Measurements from ENCODE around the gene CIT. TPM values are rescaled to one million over a fixed set of nuclear protein-coding genes. Genes with fewer than 3 reads are reported as not detected.

The CIT gene
- total and polyA plus RNA-seq, 9 of the 15 experiments (the other 6 are each of a cell fraction or from before 2014, with no cell fraction given) = 1.1 to 46.7 (median 21.3) TPM

DNA sequence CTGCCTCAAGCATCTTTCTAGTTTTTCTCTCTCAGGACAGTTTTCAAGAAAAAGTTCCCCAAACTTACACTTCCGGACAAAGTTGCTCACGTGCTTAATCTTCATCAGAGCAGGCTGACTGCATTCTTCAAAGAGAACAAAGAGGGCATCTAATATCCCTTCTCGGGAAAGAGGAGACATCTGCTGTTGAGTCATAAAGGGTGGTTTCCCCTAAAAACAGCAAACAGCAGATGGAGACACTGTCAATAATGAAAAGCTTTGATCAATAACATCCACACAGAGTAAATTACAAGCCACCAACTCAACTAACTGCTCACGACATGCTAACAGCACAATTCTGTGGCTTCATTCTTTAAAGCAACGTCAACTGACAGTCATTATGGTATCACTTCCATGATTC, 8.1 kb downstream of the CIT start:
- 75% methylated on average over 5 of the region's 5 CpGs for WGBS (ENCODE audit: insufficient coverage, low coverage, missing lambda C conversion rate)
- Histone ChIP-seq H3K4me3 (no peak overlapping the region), H3K4me1 (replicated peaks in 1 of 2; ENCODE audit: control insufficient read depth in 2 of 2, insufficient read depth in 2 of 2, low read length in 2 of 2) (no peaks in the 10 kb centered on the region), H2AFZ (ENCODE audit: low read depth, low read length) (no peak overlapping the region), H3K9ac (ENCODE audit: insufficient read depth in 1 of 2, low read depth in 2 of 2, low read length in 2 of 2) (no peak overlapping the region), H3K27me3 (ENCODE audit: control insufficient read depth in 2 of 2, insufficient read depth in 2 of 2, low read length in 2 of 2) (no peaks in the 10 kb centered on the region), H3K4me2 (ENCODE audit: insufficient read depth, low read length) (no peak overlapping the region), H3K9me1 (ENCODE audit: control insufficient read depth, insufficient read depth, low read length) (no peaks in the 10 kb centered on the region), H4K20me1 (replicated peaks; ENCODE audit: control insufficient read depth, insufficient read depth, low read length) (no peaks in the 10 kb centered on the region), H3K79me2 (ENCODE audit: control insufficient read depth, insufficient read depth, low read length) (no peaks in the 10 kb centered on the region), H3K9me3 (replicated peaks; ENCODE audit: control insufficient read depth, insufficient read depth, low read depth, low read length) (no peaks in the 10 kb centered on the region), H3K27ac (ENCODE audit: extremely low read depth, low read depth, low read length) (no peak overlapping the region), H3K36me3 (ENCODE audit: control insufficient read depth, insufficient read depth, low read length) (peaks cover 90% of the 10 kb centered on the region)
- no peak for FAIRE-seq
- DNase-seq (ENCODE audit: extremely low read depth in 1 of 4, low spot score in 3 of 4) = no peak
- ATAC-seq = no peak
- in situ Hi-C loops (cut with MboI) = no loop called here
- no TSS peak for BruUV-seq (replicated peaks)
- CTCF ChIA-PET (ENCODE audit: low intra/inter-chr PET ratio) = no interaction called here
- intact Hi-C loops (cut with micrococcal nuclease) = no loop called here
- TF ChIP-seq XRCC3 (IDR thresholded peaks at IDR 0.05) = no peak
- no peak for TF ChIP-seq ZZZ3 (IDR thresholded peaks at IDR 0.05)
- TF ChIP-seq CTBP1 (IDR thresholded peaks at IDR 0.05; ENCODE audit: borderline replicate concordance) = no peak
- no peak for TF ChIP-seq BDP1 (IDR thresholded peaks at IDR 0.05; ENCODE audit: insufficient read depth, insufficient read length)
- TF ChIP-seq NCOA1 (IDR thresholded peaks at IDR 0.05; ENCODE audit: low read depth) = no peak
- no peak for TF ChIP-seq PTTG1 (tag; IDR thresholded peaks at IDR 0.05; ENCODE audit: low read depth)
- POLR2A ChIA-PET = interaction anchor here (0.7 to 1.6 kb wide), 2 partner anchors 12 to 158 kb away, joined by 3 read pairs; no protein-coding TSS in a partner anchor

DNA sequence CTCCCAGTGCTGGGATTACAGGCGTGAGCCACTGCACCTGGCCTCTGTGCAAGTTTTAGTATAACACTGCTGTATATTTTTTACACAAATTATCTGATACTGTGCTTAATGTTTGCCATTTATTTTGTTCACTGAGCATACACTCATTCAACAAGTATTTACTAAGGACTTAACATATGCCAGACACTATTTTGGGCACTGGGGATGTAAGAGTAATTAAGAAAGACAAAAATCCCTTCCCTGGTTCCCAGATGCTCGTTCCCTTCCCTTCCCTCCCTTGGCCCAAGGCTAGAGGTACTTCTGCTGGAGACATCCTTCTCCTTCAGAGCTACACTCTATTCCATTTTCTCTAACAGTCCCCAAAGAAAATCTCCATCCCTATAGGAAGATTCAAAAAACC, 12.5 kb downstream of the CIT start:
- DNase-seq (ENCODE audit: extremely low read depth in 1 of 4, low spot score in 3 of 4) (no peak), FAIRE-seq (no peak), ATAC-seq (no peak)
- no peaks in the 10 kb centered on the region for H4K20me1 ChIP-seq (replicated peaks; ENCODE audit: control insufficient read depth, insufficient read depth, low read length)
- no peak overlapping the region for H3K9ac ChIP-seq (ENCODE audit: insufficient read depth in 1 of 2, low read depth in 2 of 2, low read length in 2 of 2)
- no peaks in the 10 kb centered on the region; the same call in 2 of the 3 replicates for H3K79me2 ChIP-seq (ENCODE audit: control insufficient read depth, insufficient read depth, low read length)
- H3K9me3 ChIP-seq (replicated peaks; ENCODE audit: control insufficient read depth, insufficient read depth, low read depth, low read length) = no peaks in the 10 kb centered on the region
- H3K9me1 ChIP-seq (ENCODE audit: control insufficient read depth, insufficient read depth, low read length) = no peaks in the 10 kb centered on the region
- BruUV-seq (replicated peaks) = no TSS peak
- H3K27me3 ChIP-seq (ENCODE audit: control insufficient read depth in 2 of 2, insufficient read depth in 2 of 2, low read length in 2 of 2) = no peaks in the 10 kb centered on the region
- no peak overlapping the region for H3K27ac ChIP-seq (ENCODE audit: extremely low read depth, low read depth, low read length)
- no peaks in the 10 kb centered on the region for H3K4me1 ChIP-seq (replicated peaks in 1 of 2; ENCODE audit: control insufficient read depth in 2 of 2, insufficient read depth in 2 of 2, low read length in 2 of 2)
- ChIA-PET CTCF (ENCODE audit: low intra/inter-chr PET ratio) (no interaction called here), POLR2A (interaction anchor here (0.6 to 2.7 kb wide), 2 partner anchors 12 to 16 kb away, joined by 3 to 7 read pairs; partner anchors contain the start of gene CIT)
- in situ Hi-C loops (cut with MboI) = no loop called here
- intact Hi-C loops (cut with micrococcal nuclease) = no loop called here
- peaks cover 68% of the 10 kb centered on the region for H3K36me3 ChIP-seq (ENCODE audit: control insufficient read depth, insufficient read depth, low read length)
- 95% methylated on average over 2 of the region's 2 CpGs for WGBS (ENCODE audit: insufficient coverage, low coverage, missing lambda C conversion rate)
- no peak overlapping the region for H3K4me2 ChIP-seq (ENCODE audit: insufficient read depth, low read length)
- no peak overlapping the region for H3K4me3 ChIP-seq
- H2AFZ ChIP-seq (ENCODE audit: low read depth, low read length) = no peak overlapping the region
- TF ChIP-seq ZSCAN29 (IDR thresholded peaks at IDR 0.05) (no peak), RFX5 (IDR thresholded peaks at IDR 0.05; ENCODE audit: low read depth, low read length) (no peak), ZNF224 (CRISPR knock-in tag; IDR thresholded peaks at IDR 0.05) (no peak), HCFC1 (IDR thresholded peaks at IDR 0.05; ENCODE audit: low read depth, low read length) (no peak)
- TF ChIP-seq, protein P1, sequence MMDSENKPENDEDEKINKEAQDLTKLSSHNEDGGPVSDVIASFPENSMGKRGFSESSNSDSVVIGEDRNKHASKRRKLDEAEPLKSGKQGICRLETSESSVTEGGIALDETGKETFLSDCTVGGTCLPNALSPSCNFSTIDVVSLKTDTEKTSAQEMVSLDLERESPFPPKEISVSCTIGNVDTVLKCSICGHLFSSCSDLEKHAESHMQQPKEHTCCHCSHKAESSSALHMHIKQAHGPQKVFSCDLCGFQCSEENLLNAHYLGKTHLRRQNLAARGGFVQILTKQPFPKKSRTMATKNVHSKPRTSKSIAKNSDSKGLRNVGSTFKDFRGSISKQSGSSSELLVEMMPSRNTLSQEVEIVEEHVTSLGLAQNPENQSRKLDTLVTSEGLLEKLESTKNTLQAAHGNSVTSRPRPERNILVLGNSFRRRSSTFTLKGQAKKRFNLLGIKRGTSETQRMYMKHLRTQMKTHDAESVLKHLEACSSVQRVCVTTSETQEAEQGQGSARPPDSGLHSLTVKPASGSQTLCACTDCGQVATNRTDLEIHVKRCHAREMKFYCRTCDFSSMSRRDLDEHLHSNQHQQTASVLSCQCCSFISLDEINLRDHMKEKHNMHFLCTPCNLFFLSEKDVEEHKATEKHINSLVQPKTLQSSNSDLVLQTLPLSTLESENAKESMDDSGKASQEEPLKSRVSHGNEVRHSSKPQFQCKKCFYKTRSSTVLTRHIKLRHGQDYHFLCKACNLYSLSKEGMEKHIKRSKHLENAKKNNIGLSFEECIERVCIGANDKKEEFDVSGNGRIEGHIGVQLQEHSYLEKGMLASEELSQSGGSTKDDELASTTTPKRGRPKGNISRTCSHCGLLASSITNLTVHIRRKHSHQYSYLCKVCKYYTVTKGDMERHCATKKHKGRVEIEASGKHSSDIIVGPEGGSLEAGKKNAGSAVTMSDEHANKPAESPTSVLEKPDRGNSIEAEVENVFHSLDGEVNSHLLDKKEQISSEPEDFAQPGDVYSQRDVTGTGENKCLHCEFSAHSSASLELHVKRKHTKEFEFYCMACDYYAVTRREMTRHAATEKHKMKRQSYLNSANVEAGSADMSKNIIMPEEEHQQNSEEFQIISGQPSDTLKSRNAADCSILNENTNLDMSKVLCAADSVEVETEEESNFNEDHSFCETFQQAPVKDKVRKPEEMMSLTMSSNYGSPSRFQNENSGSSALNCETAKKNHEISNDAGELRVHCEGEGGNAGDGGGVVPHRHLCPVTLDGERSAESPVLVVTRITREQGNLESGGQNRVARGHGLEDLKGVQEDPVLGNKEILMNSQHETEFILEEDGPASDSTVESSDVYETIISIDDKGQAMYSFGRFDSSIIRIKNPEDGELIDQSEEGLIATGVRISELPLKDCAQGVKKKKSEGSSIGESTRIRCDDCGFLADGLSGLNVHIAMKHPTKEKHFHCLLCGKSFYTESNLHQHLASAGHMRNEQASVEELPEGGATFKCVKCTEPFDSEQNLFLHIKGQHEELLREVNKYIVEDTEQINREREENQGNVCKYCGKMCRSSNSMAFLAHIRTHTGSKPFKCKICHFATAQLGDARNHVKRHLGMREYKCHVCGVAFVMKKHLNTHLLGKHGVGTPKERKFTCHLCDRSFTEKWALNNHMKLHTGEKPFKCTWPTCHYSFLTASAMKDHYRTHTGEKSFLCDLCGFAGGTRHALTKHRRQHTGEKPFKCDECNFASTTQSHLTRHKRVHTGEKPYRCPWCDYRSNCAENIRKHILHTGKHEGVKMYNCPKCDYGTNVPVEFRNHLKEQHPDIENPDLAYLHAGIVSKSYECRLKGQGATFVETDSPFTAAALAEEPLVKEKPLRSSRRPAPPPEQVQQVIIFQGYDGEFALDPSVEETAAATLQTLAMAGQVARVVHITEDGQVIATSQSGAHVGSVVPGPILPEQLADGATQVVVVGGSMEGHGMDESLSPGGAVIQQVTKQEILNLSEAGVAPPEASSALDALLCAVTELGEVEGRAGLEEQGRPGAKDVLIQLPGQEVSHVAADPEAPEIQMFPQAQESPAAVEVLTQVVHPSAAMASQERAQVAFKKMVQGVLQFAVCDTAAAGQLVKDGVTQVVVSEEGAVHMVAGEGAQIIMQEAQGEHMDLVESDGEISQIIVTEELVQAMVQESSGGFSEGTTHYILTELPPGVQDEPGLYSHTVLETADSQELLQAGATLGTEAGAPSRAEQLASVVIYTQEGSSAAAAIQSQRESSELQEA (IDR thresholded peaks at IDR 0.05; ENCODE audit: low read depth) = no peak

Data from K562 (cell line).